ENCODE measurements around the gene SCNN1B. TPM values are rescaled to one million over a fixed set of nuclear protein-coding genes. Genes with fewer than 3 reads are reported as not detected.

The SCNN1B gene
- total and polyA plus RNA-seq, 2 of the 13 experiments (the other 11 are each of a cell fraction or from before 2014, with no cell fraction given) = not detected

GRCh38 chr16:23348579-23349469, 46.7 kb downstream of the SCNN1B start (continued):
- TF ChIP-seq NCOR1 (IDR thresholded peaks at IDR 0.05; ENCODE audit: borderline replicate concordance, low read length) (no peak), MBNL3 (CRISPR knock-in tag; conservative IDR thresholded peaks at IDR 0.05) (no peak), ZNF484 (CRISPR knock-in tag; IDR thresholded peaks at IDR 0.05; ENCODE audit: borderline replicate concordance, low read depth) (no peak), CCDC6 (CRISPR knock-in tag; IDR thresholded peaks at IDR 0.05) (no peak), ZNF577 (CRISPR knock-in tag; IDR thresholded peaks at IDR 0.05; ENCODE audit: borderline replicate concordance, low read depth) (no peak), PAF1 (CRISPR knock-in tag; IDR thresholded peaks at IDR 0.05) (no peak), ZNF574 (CRISPR knock-in tag; IDR thresholded peaks at IDR 0.05) (no peak), SATB2 (CRISPR knock-in tag; IDR thresholded peaks at IDR 0.05) (no peak), THAP9 (CRISPR knock-in tag; IDR thresholded peaks at IDR 0.05; ENCODE audit: borderline replicate concordance) (no peak), ZBTB42 (CRISPR knock-in tag; IDR thresholded peaks at IDR 0.05) (no peak), NFKB2 (CRISPR knock-in tag; IDR thresholded peaks at IDR 0.05; ENCODE audit: borderline replicate concordance) (0 out of 2 replicates have a peak, but pooled peaks have one; percentile 24)
- TF ChIP-seq, protein P1, sequence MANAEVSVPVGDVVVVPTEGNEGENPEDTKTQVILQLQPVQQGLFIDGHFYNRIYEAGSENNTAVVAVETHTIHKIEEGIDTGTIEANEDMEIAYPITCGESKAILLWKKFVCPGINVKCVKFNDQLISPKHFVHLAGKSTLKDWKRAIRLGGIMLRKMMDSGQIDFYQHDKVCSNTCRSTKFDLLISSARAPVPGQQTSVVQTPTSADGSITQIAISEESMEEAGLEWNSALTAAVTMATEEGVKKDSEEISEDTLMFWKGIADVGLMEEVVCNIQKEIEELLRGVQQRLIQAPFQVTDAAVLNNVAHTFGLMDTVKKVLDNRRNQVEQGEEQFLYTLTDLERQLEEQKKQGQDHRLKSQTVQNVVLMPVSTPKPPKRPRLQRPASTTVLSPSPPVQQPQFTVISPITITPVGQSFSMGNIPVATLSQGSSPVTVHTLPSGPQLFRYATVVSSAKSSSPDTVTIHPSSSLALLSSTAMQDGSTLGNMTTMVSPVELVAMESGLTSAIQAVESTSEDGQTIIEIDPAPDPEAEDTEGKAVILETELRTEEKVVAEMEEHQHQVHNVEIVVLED (CRISPR knock-in tag; IDR thresholded peaks at IDR 0.05; ENCODE audit: borderline replicate concordance) = no peak
- TF ChIP-seq, protein P2, sequence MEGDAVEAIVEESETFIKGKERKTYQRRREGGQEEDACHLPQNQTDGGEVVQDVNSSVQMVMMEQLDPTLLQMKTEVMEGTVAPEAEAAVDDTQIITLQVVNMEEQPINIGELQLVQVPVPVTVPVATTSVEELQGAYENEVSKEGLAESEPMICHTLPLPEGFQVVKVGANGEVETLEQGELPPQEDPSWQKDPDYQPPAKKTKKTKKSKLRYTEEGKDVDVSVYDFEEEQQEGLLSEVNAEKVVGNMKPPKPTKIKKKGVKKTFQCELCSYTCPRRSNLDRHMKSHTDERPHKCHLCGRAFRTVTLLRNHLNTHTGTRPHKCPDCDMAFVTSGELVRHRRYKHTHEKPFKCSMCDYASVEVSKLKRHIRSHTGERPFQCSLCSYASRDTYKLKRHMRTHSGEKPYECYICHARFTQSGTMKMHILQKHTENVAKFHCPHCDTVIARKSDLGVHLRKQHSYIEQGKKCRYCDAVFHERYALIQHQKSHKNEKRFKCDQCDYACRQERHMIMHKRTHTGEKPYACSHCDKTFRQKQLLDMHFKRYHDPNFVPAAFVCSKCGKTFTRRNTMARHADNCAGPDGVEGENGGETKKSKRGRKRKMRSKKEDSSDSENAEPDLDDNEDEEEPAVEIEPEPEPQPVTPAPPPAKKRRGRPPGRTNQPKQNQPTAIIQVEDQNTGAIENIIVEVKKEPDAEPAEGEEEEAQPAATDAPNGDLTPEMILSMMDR (CRISPR knock-in tag; IDR thresholded peaks at IDR 0.05) = peak; percentile 32; the same call in 1 of the 2 replicates

Data from HepG2 (cell line).